Adrenal gland (tissue), 12 donors: Measurements from ENCODE around the gene ZMYND8. TPM values are rescaled to one million over a fixed set of nuclear protein-coding genes. Genes with fewer than 3 reads are reported as not detected.

Source experiments
- DNase-seq, 7 donors: peaks; one replicate each; pipeline ENCODE4 v3.0.0-alpha.2; 2019 to 2020
- H3K27ac ChIP-seq, 5 donors: fragments of 200-600 bp; sonication (generic) in 4 of 5; 1 replicate in 3 of 5; 2 replicates in 2 of 5; pipeline versions ENCODE4 v1.5.1 to v1.8.0; 2016 to 2020; ENCODE audit warnings: mild to moderate bottlenecking in 1 of 5
- H3K27me3 ChIP-seq: fragments of 200-600 bp; 2 replicates; pipeline ENCODE4 v1.8.0; 2021
- H3K36me3 ChIP-seq, 2 donors: fragments of 200-600 bp; replicated peaks in 1 of 2; 1 replicate in 1 of 2; 2 replicates in 1 of 2; pipeline versions ENCODE4 v1.5.1 to v1.8.0; 2018 to 2022
- H3K4me1 ChIP-seq, 2 donors: fragments of 200-600 bp; replicated peaks in 1 of 2; 1 replicate in 1 of 2; 2 replicates in 1 of 2; pipeline versions ENCODE4 v1.5.1 to v1.8.0; 2018 to 2021
- H3K4me3 ChIP-seq, 4 donors: fragments of 200-600 bp; sonication (generic) in 3 of 4; one replicate each; pipeline ENCODE4 v1.5.1; 2016 to 2018
- H3K9me3 ChIP-seq, 3 donors: fragments of 200-600 bp; sonication (generic) in 1 of 3; replicated peaks in 1 of 3; 1 replicate in 2 of 3; 2 replicates in 1 of 3; pipeline versions ENCODE4 v1.5.1 to v1.8.0; 2016 to 2021
- CTCF ChIP-seq, 6 experiments: fragments of 450-650 bp in 4 of 6; fragments of 200-600 bp in 2 of 6; sonication (generic) in 1 of 6; IDR thresholded peaks; 1 replicate in 5 of 6; 2 replicates in 1 of 6; pipeline versions ENCODE4 v1.5.1 to v1.8.0; 2016 to 2021; ENCODE audit warnings: antibody characterized with exemption in 6 of 6, mild to moderate bottlenecking in 2 of 6, moderate library complexity in 1 of 6
- POLR2A ChIP-seq, 2 donors: fragments of 450-650 bp; IDR thresholded peaks; one replicate each; pipeline ENCODE4 v1.6.1; 2017; ENCODE audit warnings: antibody characterized with exemption in 2 of 2, mild to moderate bottlenecking in 2 of 2, moderate library complexity in 1 of 2
- WGBS, 4 donors: extraction: QIAGEN DNeasy Blood & Tissue Kit in 2 of 4; methylation state at CpG; one replicate each; pipeline versions ENCODE4 v1.1.5 to v1.1.7; 2013 to 2017; 5-methylcytosine and 5-hydroxymethylcytosine counted together
- intact Hi-C, 2 donors: fragments of 100-400 bp; cut with DNase I; formaldehyde crosslinking; loops; one replicate each; pipeline versions ENCODE4 v1.14.1 to v1.15.0; 2022 to 2023
- polyA plus RNA-seq, 3 donors: library from polyadenylated mRNA; stranded (reverse); fragments of 200-250 nt in 2 of 3; fragments of 350-450 nt in 1 of 3; fragmentation: Illumina TruSeq in 1 of 3; extraction: RNeasy Lipid Tissue Mini Kit (QIAGEN cat#74804) in 1 of 3; gene quantifications; one replicate each; pipeline ENCODE4 v1.2.3, GENCODE V29; 2013 to 2014
- total RNA-seq, 9 donors: library from RNA; depleted of rRNA in 4 of 9; stranded (reverse); fragments of >200 nt in 4 of 9; fragments of 120-200 nt in 1 of 9; fragmentation: NEBNext Ultra II Directional in 1 of 9; extraction: Animal tissue kit (Norgen Biotek cat#: 25700) in 1 of 9; gene quantifications; one replicate each; pipeline versions ENCODE4 v1.1.0 to v1.2.4, GENCODE V29; 2013 to 2023
- donor health status: healthy with polysubstance abuse.
- donor health status: Bipolar disorder and iron deficiency.
- donor health status: DM: yes; HTN: yes; CAD: no.
- donor health status: DM: no; HTN: no; CAD: no.
- donor health status: DM: no; HTN: no; CAD: no.
- donor health status: DM: yes; HTN: yes; CAD: no.

The ZMYND8 gene
- total and polyA plus RNA-seq, 12 donors, result 37.0 to 116 (median 67.2) TPM

GRCh38 chr20:47305667-47306066 lies 50.8 kb downstream of the ZMYND8 start:
- no peaks in the 10 kb centered on the region for H3K9me3 ChIP-seq
- no peaks in the 10 kb centered on the region for H3K27me3 ChIP-seq
- no peak for TF ChIP-seq CTCF (IDR thresholded peaks at IDR 0.05)
- TF ChIP-seq POLR2A (IDR thresholded peaks at IDR 0.05), result no peak
- intact Hi-C loops, result no loop called here
- DNase-seq, result no peak
- H3K36me3 ChIP-seq, result peaks cover 0 to 25% of the 10 kb centered on the region in 2 donors
- H3K4me1 ChIP-seq, result peaks cover 33 to 59% of the 10 kb centered on the region in 2 donors
- H3K27ac ChIP-seq, result peak overlapping the region in 3 of 5 donors; percentile 43 to 78 (median 72)
- no peak overlapping the region for H3K4me3 ChIP-seq
- WGBS, 4 donors, result 67 to 78% (median 76%) methylated on average over 4 of the region's 4 CpGs

- 46 to 64% (median 53%) methylated on average over 3 of the region's 3 CpGs for WGBS, 4 donors
- Histone ChIP-seq H3K4me3 (no peak overlapping the region), H3K9me3 (no peaks in the 10 kb centered on the region), H3K4me1 (peaks cover 24 to 46% of the 10 kb centered on the region in 2 donors), H3K27me3 (no peaks in the 10 kb centered on the region), H3K36me3 (peaks cover 0 to 20% of the 10 kb centered on the region in 2 donors), H3K27ac (peak overlapping the region; percentile 18 to 81 (median 72))
- TF ChIP-seq CTCF (IDR thresholded peaks at IDR 0.05) (peak in 3 of 6 experiments; percentile 7 to 32 (median 16)), POLR2A (IDR thresholded peaks at IDR 0.05) (no peak)
- DNase-seq, result no peak
- intact Hi-C loops, result no loop called here
Measured at GRCh38 chr20:47304287-47304686, 52.2 kb downstream of the ZMYND8 start.

GRCh38 chr20:47303736-47304135 lies 52.8 kb downstream of the ZMYND8 start:
- H3K27ac ChIP-seq, result peak overlapping the region; percentile 18 to 81 (median 72)
- WGBS, 4 donors, result 16 to 27% (median 20%) methylated on average over 2 of the region's 2 CpGs
- no peak for DNase-seq
- peaks cover 24 to 40% of the 10 kb centered on the region in 2 donors for H3K4me1 ChIP-seq
- H3K9me3 ChIP-seq, result no peaks in the 10 kb centered on the region
- peaks cover 0 to 20% of the 10 kb centered on the region in 2 donors for H3K36me3 ChIP-seq
- intact Hi-C loops, result no loop called here
- TF ChIP-seq CTCF (IDR thresholded peaks at IDR 0.05), result no peak
- no peak overlapping the region for H3K4me3 ChIP-seq
- H3K27me3 ChIP-seq, result no peaks in the 10 kb centered on the region

- peaks cover 19 to 41% of the 10 kb centered on the region in 2 donors for H3K4me1 ChIP-seq
- intact Hi-C loops, result no loop called here
- H3K36me3 ChIP-seq, result peaks cover 0 to 43% of the 10 kb centered on the region in 2 donors
- TF ChIP-seq CTCF (IDR thresholded peaks at IDR 0.05) (no peak), POLR2A (IDR thresholded peaks at IDR 0.05) (no peak)
- peak overlapping the region in 1 of 5 donors; percentile 19 for H3K27ac ChIP-seq
- no peak overlapping the region for H3K4me3 ChIP-seq
- H3K9me3 ChIP-seq, result no peaks in the 10 kb centered on the region
- no peak for DNase-seq
- H3K27me3 ChIP-seq, result no peaks in the 10 kb centered on the region
- WGBS, 4 donors, result 58 to 72% (median 68%) methylated on average over 4 of the region's 4 CpGs
Measured at GRCh38 chr20:47300071-47300470, 56.4 kb downstream of the ZMYND8 start.
